ENCODE measurements around the gene USP30.
"Not testable (repeated sequence)": the region's sequence is repeated elsewhere in the genome, so short reads cannot be mapped to it uniquely, and the experiment has no call there.

The USP30 gene

GRCh38 chr12:109052097-109052413 is 321 bp upstream of the USP30 start:
- no peak for DNase-seq
- Histone ChIP-seq H3K27me3 (no peaks in the 10 kb centered on the region), H3K4me3 (ENCODE audit: low read depth, low read length) (peak overlapping the region; percentile 65), H3K4me1 (no peaks in the 10 kb centered on the region), H3K36me3 (no peaks in the 10 kb centered on the region), H3K9me3 (no peaks in the 10 kb centered on the region)
- TF ChIP-seq CTCF (IDR thresholded peaks at IDR 0.05; ENCODE audit: low read depth, low read length): no peak

GRCh38 chr12:109053382-109054123 is 1.2 kb downstream of the USP30 start:
- no peak for DNase-seq
- Histone ChIP-seq H3K4me3 (ENCODE audit: low read depth, low read length) (peak overlapping the region; percentile 65), H3K9me3 (no peaks in the 10 kb centered on the region)

GRCh38 chr12:109054124-109054513 is 1.7 kb downstream of the USP30 start:
- H3K27me3 ChIP-seq; H3K36me3 ChIP-seq; DNase-seq; H3K4me1 ChIP-seq; H3K9me3 ChIP-seq; H3K4me3 ChIP-seq (ENCODE audit: low read depth, low read length): not testable (repeated sequence)

More at GRCh38 chr12:109053382-109054123, 1.2 kb downstream of the USP30 start:
- TF ChIP-seq CTCF (IDR thresholded peaks at IDR 0.05; ENCODE audit: low read depth, low read length): no peak
- Histone ChIP-seq H3K27me3 (no peaks in the 10 kb centered on the region), H3K4me1 (no peaks in the 10 kb centered on the region), H3K36me3 (no peaks in the 10 kb centered on the region)

- DNase-seq: no peak
- no peak for TF ChIP-seq CTCF (IDR thresholded peaks at IDR 0.05; ENCODE audit: low read depth, low read length)
- no peaks in the 10 kb centered on the region for H3K9me3 ChIP-seq
- no peaks in the 10 kb centered on the region for H3K4me1 ChIP-seq
- no peak overlapping the region for H3K4me3 ChIP-seq (ENCODE audit: low read depth, low read length)
- no peaks in the 10 kb centered on the region for H3K27me3 ChIP-seq
- 0 out of 2 replicates have a peak, but pooled peaks cover 3% of the 10 kb centered on the region for H3K36me3 ChIP-seq
Measured at GRCh38 chr12:109054520-109054919, 2.1 kb downstream of the USP30 start.

- H3K27me3 ChIP-seq: no peaks in the 10 kb centered on the region
- no peak for TF ChIP-seq CTCF (IDR thresholded peaks at IDR 0.05; ENCODE audit: low read depth, low read length)
- H3K9me3 ChIP-seq: no peaks in the 10 kb centered on the region
- H3K4me3 ChIP-seq (ENCODE audit: low read depth, low read length): no peak overlapping the region
- no peaks in the 10 kb centered on the region for H3K4me1 ChIP-seq
- H3K36me3 ChIP-seq: 0 out of 2 replicates have a peak, but pooled peaks cover 3% of the 10 kb centered on the region
- no peak for DNase-seq
Measured at GRCh38 chr12:109056891-109057290, 4.5 kb downstream of the USP30 start.

- no peak for DNase-seq
- Histone ChIP-seq H3K27me3 (no peaks in the 10 kb centered on the region), H3K9me3 (no peaks in the 10 kb centered on the region), H3K4me1 (no peaks in the 10 kb centered on the region), H3K4me3 (ENCODE audit: low read depth, low read length) (no peak overlapping the region), H3K36me3 (0 out of 2 replicates have a peak, but pooled peaks cover 3% of the 10 kb centered on the region)
- no peak for TF ChIP-seq CTCF (IDR thresholded peaks at IDR 0.05; ENCODE audit: low read depth, low read length)
Measured at GRCh38 chr12:109057376-109057775, 5.0 kb downstream of the USP30 start.
